RWPE2 (cell line): ENCODE results near the gene ADCY6.
A peak's percentile ranks its signal among the peaks of the same experiment; 100 is the strongest.

ENCODE experiments used
- ATAC-seq: fragments of 200-7000 bp; cut with Tn5 transposase; 3 replicates; pipeline ENCODE4 v1.9.1; 2021; ENCODE audit warnings: low read depth
- DNase-seq: peaks from one replicate; pipeline ENCODE4 v3.0.0-alpha.2; 2020; ENCODE audit warnings: low spot score
- H3K27ac ChIP-seq: fragments of 450-650 bp; 2 replicates; pipeline ENCODE4 v1.5.1; 2017; ENCODE audit warnings: mild to moderate bottlenecking; ENCODE audit not compliant: poor library complexity, severe bottlenecking
- H3K27me3 ChIP-seq: fragments of 250-450 bp; sonication (Bioruptor Pico); 2 replicates; pipeline ENCODE4 v1.5.1; 2021; ENCODE audit warnings: mild to moderate bottlenecking, moderate library complexity; ENCODE audit not compliant: insufficient read depth, poor library complexity, severe bottlenecking
- H3K36me3 ChIP-seq: fragments of 250-450 bp; sonication (Bioruptor Pico); 2 replicates; pipeline ENCODE4 v1.5.1; 2020; ENCODE audit warnings: low read depth, mild to moderate bottlenecking, moderate library complexity
- H3K4me1 ChIP-seq: fragments of 250-450 bp; sonication (Bioruptor Pico); 2 replicates; pipeline ENCODE4 v1.5.1; 2021; ENCODE audit warnings: mild to moderate bottlenecking, moderate library complexity; ENCODE audit not compliant: insufficient read depth, poor library complexity, severe bottlenecking
- H3K4me3 ChIP-seq: fragments of 250-450 bp; sonication (Bioruptor Pico); 2 replicates; pipeline ENCODE4 v1.5.1; 2021; ENCODE audit warnings: mild to moderate bottlenecking, moderate library complexity; ENCODE audit not compliant: severe bottlenecking
- H3K9me3 ChIP-seq: fragments of 250-450 bp; sonication (Bioruptor Pico); 2 replicates; pipeline ENCODE4 v1.5.1; 2021; ENCODE audit warnings: mild to moderate bottlenecking, moderate library complexity; ENCODE audit not compliant: severe bottlenecking
- TF ChIP-seq, protein P1 (sequence below): fragments of 450-650 bp; IDR thresholded peaks from one replicate; pipeline ENCODE4 v1.5.1; 2017; ENCODE audit warnings: mild to moderate bottlenecking, moderate library complexity; ENCODE audit not compliant: poor library complexity, severe bottlenecking

ADCY6 gene

DNA sequence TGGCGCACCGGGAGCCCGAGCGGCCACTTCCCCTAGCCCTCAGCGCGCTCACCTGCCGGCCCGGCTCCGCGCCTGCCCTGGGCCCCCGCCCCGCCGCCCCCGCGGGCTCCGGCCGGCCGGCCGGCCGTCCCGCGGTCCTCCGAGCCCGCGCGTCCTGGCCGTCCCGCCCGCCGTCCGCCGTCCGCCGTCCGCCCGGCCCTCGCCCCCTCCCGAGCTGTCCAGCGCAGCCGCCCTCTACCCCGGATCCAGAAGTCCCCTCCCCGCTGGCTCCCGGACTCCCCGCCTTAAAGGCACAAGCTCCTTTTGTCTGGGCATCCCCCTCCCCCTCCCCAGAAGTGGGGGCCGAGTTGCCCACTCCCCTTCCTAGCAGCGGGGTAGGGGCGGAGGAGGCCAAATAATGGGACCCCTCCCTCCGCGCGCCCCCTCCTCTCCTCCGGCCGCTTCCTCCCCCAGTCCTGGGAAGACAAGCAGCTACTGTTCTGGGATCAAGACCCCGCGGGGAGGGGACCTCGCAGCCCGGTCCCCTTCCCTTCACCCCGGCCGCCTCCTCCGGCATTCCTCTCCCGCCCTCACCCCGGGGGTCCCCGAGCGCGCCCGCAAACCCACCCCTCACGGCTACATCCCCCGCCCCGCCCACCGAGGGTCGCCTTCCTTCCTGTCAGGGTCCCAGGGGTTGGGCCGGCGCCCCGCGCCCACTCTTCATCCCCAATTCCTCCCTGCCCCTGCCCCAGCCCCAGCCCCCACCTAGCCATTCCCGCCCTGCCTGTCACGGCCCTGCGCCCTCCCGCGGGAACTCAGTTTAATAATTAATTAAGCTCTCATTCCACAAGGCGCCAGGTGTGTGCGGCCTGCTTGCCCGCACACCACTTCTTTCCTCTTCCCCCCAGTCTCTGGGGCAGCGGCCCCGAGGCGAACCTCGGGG is at the start of gene ADCY6:
ADCY6 (minus strand) TSS at position 236 of the 922 bp plus-strand sequence. CDS start 5,655 bp downstream, outside the sequence.
- Histone ChIP-seq H3K27ac (peak within 1 kb of the TSS; percentile 49), H3K36me3 (no peaks in the 10 kb centered on the region), H3K4me3 (peak within 1 kb of the TSS; percentile 97), H3K27me3 (no peaks in the 10 kb centered on the region), H3K4me1 (peaks cover 2% of the 10 kb centered on the region), H3K9me3 (no peaks in the 10 kb centered on the region)
- ATAC-seq = peak; percentile 78
- TF ChIP-seq, protein P1, sequence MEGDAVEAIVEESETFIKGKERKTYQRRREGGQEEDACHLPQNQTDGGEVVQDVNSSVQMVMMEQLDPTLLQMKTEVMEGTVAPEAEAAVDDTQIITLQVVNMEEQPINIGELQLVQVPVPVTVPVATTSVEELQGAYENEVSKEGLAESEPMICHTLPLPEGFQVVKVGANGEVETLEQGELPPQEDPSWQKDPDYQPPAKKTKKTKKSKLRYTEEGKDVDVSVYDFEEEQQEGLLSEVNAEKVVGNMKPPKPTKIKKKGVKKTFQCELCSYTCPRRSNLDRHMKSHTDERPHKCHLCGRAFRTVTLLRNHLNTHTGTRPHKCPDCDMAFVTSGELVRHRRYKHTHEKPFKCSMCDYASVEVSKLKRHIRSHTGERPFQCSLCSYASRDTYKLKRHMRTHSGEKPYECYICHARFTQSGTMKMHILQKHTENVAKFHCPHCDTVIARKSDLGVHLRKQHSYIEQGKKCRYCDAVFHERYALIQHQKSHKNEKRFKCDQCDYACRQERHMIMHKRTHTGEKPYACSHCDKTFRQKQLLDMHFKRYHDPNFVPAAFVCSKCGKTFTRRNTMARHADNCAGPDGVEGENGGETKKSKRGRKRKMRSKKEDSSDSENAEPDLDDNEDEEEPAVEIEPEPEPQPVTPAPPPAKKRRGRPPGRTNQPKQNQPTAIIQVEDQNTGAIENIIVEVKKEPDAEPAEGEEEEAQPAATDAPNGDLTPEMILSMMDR = no peak
- no peak for DNase-seq

GRCh38 chr12:48838048-48838447 is 49.2 kb upstream of the ADCY6 start:
- no peak overlapping the region for H3K4me3 ChIP-seq
- no peak overlapping the region for H3K27ac ChIP-seq
- no peaks in the 10 kb centered on the region for H3K4me1 ChIP-seq
- H3K36me3 ChIP-seq = peaks cover 79% of the 10 kb centered on the region
- TF ChIP-seq, protein P1 = no peak
- ATAC-seq = no peak
- no peak for DNase-seq
- no peaks in the 10 kb centered on the region for H3K27me3 ChIP-seq
- H3K9me3 ChIP-seq = no peaks in the 10 kb centered on the region

GRCh38 chr12:48832321-48833060 is 43.6 kb upstream of the ADCY6 start:
- ATAC-seq = no peak
- H3K36me3 ChIP-seq = peaks cover 75% of the 10 kb centered on the region

GRCh38 chr12:48831257-48831656 is 42.4 kb upstream of the ADCY6 start:
- ATAC-seq (no peak), DNase-seq (no peak)
- Histone ChIP-seq H3K36me3 (peaks cover 72% of the 10 kb centered on the region), H3K4me1 (no peaks in the 10 kb centered on the region), H3K27ac (no peak overlapping the region), H3K9me3 (no peaks in the 10 kb centered on the region), H3K27me3 (no peaks in the 10 kb centered on the region), H3K4me3 (no peak overlapping the region)
- TF ChIP-seq, protein P1 = no peak

More at GRCh38 chr12:48832321-48833060, 43.6 kb upstream of the ADCY6 start:
- H3K4me3 ChIP-seq = no peak overlapping the region
- no peak overlapping the region for H3K27ac ChIP-seq
- TF ChIP-seq, protein P1 = no peak
- no peaks in the 10 kb centered on the region for H3K27me3 ChIP-seq
- no peaks in the 10 kb centered on the region for H3K4me1 ChIP-seq
- no peaks in the 10 kb centered on the region for H3K9me3 ChIP-seq
- DNase-seq = no peak
